Measurements from ENCODE around the gene ADGRL2.

DNA sequence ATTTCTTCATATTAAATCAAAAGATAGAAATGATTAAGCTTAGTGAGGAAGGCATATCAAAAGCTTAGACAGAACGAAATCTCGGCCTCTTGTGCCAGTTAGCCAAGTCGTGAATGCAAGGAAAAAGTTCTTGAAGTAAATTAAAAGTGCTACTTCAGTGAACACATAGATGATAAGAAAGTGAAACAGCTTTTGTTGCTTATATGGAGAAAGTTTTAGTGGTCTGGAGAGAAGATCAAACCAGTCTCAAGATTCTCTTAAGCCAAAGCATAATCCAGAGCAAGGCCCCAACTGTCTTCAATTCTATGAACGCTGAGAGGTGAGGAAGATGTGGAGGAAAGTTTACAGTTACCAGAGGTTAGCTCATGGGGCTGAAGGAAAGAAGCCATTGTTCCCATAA is 88.4 kb downstream of the ADGRL2 start:
- TF ChIP-seq MAFK (IDR thresholded peaks at IDR 0.05; ENCODE audit: low read length) (no peak), HCFC1 (IDR thresholded peaks at IDR 0.05; ENCODE audit: low read depth, low read length) (no peak), ZNF77 (CRISPR knock-in tag; IDR thresholded peaks at IDR 0.05) (no peak), SRSF3 (IDR thresholded peaks at IDR 0.05; ENCODE audit: insufficient read depth, low read length) (no peak), ARNT (IDR thresholded peaks at IDR 0.05) (no peak)
- TF ChIP-seq, protein P1, sequence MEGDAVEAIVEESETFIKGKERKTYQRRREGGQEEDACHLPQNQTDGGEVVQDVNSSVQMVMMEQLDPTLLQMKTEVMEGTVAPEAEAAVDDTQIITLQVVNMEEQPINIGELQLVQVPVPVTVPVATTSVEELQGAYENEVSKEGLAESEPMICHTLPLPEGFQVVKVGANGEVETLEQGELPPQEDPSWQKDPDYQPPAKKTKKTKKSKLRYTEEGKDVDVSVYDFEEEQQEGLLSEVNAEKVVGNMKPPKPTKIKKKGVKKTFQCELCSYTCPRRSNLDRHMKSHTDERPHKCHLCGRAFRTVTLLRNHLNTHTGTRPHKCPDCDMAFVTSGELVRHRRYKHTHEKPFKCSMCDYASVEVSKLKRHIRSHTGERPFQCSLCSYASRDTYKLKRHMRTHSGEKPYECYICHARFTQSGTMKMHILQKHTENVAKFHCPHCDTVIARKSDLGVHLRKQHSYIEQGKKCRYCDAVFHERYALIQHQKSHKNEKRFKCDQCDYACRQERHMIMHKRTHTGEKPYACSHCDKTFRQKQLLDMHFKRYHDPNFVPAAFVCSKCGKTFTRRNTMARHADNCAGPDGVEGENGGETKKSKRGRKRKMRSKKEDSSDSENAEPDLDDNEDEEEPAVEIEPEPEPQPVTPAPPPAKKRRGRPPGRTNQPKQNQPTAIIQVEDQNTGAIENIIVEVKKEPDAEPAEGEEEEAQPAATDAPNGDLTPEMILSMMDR (IDR thresholded peaks at IDR 0.05 in 2 of 3, conservative IDR thresholded peaks at IDR 0.05 in 1 of 3; ENCODE audit: insufficient read depth in 2 of 3, low read depth in 1 of 3, low read length in 3 of 3), result no peak
- TF ChIP-seq, protein P2, sequence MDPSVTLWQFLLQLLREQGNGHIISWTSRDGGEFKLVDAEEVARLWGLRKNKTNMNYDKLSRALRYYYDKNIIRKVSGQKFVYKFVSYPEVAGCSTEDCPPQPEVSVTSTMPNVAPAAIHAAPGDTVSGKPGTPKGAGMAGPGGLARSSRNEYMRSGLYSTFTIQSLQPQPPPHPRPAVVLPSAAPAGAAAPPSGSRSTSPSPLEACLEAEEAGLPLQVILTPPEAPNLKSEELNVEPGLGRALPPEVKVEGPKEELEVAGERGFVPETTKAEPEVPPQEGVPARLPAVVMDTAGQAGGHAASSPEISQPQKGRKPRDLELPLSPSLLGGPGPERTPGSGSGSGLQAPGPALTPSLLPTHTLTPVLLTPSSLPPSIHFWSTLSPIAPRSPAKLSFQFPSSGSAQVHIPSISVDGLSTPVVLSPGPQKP (CRISPR knock-in tag; IDR thresholded peaks at IDR 0.05), result no peak
